K562 (cell line): ENCODE results near the gene GHITM. TPM values are rescaled to one million over a fixed set of nuclear protein-coding genes. Genes with fewer than 3 reads are reported as not detected.

ENCODE experiments used
- BACH1 ChIP-seq: fragments of 200-800 bp; sonication (Bioruptor generic); IDR thresholded peaks from 2 replicates; pipeline ENCODE4 v1.6.1; 2016; ENCODE audit warnings: missing genetic modification characterization, missing compliant biosample characterization
- HDGF ChIP-seq: fragments of 450-650 bp; IDR thresholded peaks from 2 replicates; pipeline ENCODE4 v1.6.1; 2016
- KHSRP ChIP-seq: fragments of 450-650 bp; IDR thresholded peaks from 2 replicates; pipeline ENCODE4 v1.6.1; 2017
- LARP7 ChIP-seq: fragments of 450-650 bp; IDR thresholded peaks from 2 replicates; pipeline ENCODE4 v1.6.1; 2016
- NCOA6 ChIP-seq: fragments of 450-650 bp; IDR thresholded peaks from 2 replicates; pipeline ENCODE4 v1.6.1; 2017; ENCODE audit warnings: mild to moderate bottlenecking
- NEUROD1 ChIP-seq: fragments of 150-350 bp; IDR thresholded peaks from 2 replicates; pipeline ENCODE4 v1.6.1; 2014; ENCODE audit warnings: borderline replicate concordance, low read length, low read depth; ENCODE audit not compliant: partially characterized antibody
- PHTF2 ChIP-seq: fragments of 250-450 bp; sonication (Bioruptor Pico); IDR thresholded peaks from 2 replicates; pipeline ENCODE4 v1.5.0; 2021; ENCODE audit warnings: mild to moderate bottlenecking
- RAD21 ChIP-seq, 2 experiments: fragments of 250-450 bp in 1 of 2; fragments of 450-650 bp in 1 of 2; sonication (Bioruptor Pico) in 1 of 2; formaldehyde crosslinking in 1 of 2; IDR thresholded peaks in 1 of 2; conservative IDR thresholded peaks in 1 of 2; 2 replicates each; pipeline versions ENCODE4 v1.4.0 to v1.8.0; 2020 to 2022; ENCODE audit warnings: mild to moderate bottlenecking in 2 of 2, moderate library complexity in 1 of 2
- TRIM24 ChIP-seq, 2 experiments: fragments of 450-650 bp; IDR thresholded peaks; 2 replicates each; pipeline ENCODE4 v1.6.1; 2016
- ZFP36 ChIP-seq: fragments of 150-350 bp; IDR thresholded peaks from 2 replicates; pipeline ENCODE4 v1.6.1; 2018; ENCODE audit warnings: low read length, low read depth; ENCODE audit not compliant: partially characterized antibody
- ZNF23 ChIP-seq: fragments of 250-450 bp; sonication (Bioruptor Pico); IDR thresholded peaks from 2 replicates; pipeline ENCODE4 v1.4.0; 2020; ENCODE audit warnings: mild to moderate bottlenecking
- polyA plus RNA-seq, 8 experiments: library from polyadenylated mRNA; depleted of rRNA in 4 of 8; stranded (reverse) in 5 of 8; unstranded in 3 of 8; fragments of >200 nt; fragmentation: Nextera tagmentation in 2 of 8; fragmentation: Illumina TruSeq in 1 of 8; extraction: Ambion mirVana in 2 of 8; extraction: Trizol in 1 of 8; gene quantifications; 2 replicates each; pipeline versions ENCODE4 v1.2.1 to v1.2.3, GENCODE V29; 2011 to 2014; ENCODE audit warnings: inconsistent platforms in 1 of 8, missing spikeins in 1 of 8
- total RNA-seq, 7 experiments: library from RNA; depleted of rRNA in 6 of 7; stranded (reverse); fragments of >200 nt in 6 of 7; fragmentation: Illumina TruSeq in 2 of 7; extraction: Trizol in 2 of 7; gene quantifications; 2 replicates each; pipeline versions ENCODE4 v1.2.1 to v1.2.3, GENCODE V29; 2011 to 2021; ENCODE audit warnings: low replicate concordance in 1 of 7
- TF ChIP-seq, protein P1 (sequence below): fragments of 450-650 bp; formaldehyde crosslinking; IDR thresholded peaks from 2 replicates; pipeline ENCODE4 v1.4.0; 2020; ENCODE audit warnings: mild to moderate bottlenecking, moderate library complexity
- TF ChIP-seq, protein P2 (sequence below), 2 experiments: fragments of 450-650 bp; IDR thresholded peaks; 2 replicates each; pipeline ENCODE4 v1.6.1; 2018; ENCODE audit warnings: mild to moderate bottlenecking in 2 of 2, low read depth in 1 of 2; ENCODE audit not compliant: partially characterized antibody in 2 of 2
- TF ChIP-seq, protein P3 (sequence below), 3 experiments: IDR thresholded peaks in 2 of 3; conservative IDR thresholded peaks in 1 of 3; 2 replicates each; pipeline ENCODE4 v1.5.1; 2011 to 2012; ENCODE audit warnings: low read length in 3 of 3, mild to moderate bottlenecking in 3 of 3, control low read depth in 2 of 3, improper control_type of control experiment in 1 of 3, inconsistent platforms in 1 of 3, low read depth in 1 of 3, mixed read lengths in 1 of 3, moderate library complexity in 1 of 3; ENCODE audit not compliant: insufficient read depth in 2 of 3
- TF ChIP-seq, protein P4 (sequence below): sonication (generic); formaldehyde crosslinking; IDR thresholded peaks from 2 replicates; pipeline ENCODE4 v1.8.0; 2022; ENCODE audit warnings: missing genetic modification reagents, mild to moderate bottlenecking, moderate library complexity, borderline replicate concordance

The GHITM gene
- total and polyA plus RNA-seq, 9 of the 15 experiments (the other 6 are each of a cell fraction or from before 2014, with no cell fraction given), result 322 to 1,258 (median 386) TPM

- TF ChIP-seq, protein P1, sequence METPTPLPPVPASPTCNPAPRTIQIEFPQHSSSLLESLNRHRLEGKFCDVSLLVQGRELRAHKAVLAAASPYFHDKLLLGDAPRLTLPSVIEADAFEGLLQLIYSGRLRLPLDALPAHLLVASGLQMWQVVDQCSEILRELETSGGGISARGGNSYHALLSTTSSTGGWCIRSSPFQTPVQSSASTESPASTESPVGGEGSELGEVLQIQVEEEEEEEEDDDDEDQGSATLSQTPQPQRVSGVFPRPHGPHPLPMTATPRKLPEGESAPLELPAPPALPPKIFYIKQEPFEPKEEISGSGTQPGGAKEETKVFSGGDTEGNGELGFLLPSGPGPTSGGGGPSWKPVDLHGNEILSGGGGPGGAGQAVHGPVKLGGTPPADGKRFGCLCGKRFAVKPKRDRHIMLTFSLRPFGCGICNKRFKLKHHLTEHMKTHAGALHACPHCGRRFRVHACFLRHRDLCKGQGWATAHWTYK (CRISPR knock-in tag), result peak; percentile 86; the same call in 1 of the 2 replicates
- TF ChIP-seq, protein P2, sequence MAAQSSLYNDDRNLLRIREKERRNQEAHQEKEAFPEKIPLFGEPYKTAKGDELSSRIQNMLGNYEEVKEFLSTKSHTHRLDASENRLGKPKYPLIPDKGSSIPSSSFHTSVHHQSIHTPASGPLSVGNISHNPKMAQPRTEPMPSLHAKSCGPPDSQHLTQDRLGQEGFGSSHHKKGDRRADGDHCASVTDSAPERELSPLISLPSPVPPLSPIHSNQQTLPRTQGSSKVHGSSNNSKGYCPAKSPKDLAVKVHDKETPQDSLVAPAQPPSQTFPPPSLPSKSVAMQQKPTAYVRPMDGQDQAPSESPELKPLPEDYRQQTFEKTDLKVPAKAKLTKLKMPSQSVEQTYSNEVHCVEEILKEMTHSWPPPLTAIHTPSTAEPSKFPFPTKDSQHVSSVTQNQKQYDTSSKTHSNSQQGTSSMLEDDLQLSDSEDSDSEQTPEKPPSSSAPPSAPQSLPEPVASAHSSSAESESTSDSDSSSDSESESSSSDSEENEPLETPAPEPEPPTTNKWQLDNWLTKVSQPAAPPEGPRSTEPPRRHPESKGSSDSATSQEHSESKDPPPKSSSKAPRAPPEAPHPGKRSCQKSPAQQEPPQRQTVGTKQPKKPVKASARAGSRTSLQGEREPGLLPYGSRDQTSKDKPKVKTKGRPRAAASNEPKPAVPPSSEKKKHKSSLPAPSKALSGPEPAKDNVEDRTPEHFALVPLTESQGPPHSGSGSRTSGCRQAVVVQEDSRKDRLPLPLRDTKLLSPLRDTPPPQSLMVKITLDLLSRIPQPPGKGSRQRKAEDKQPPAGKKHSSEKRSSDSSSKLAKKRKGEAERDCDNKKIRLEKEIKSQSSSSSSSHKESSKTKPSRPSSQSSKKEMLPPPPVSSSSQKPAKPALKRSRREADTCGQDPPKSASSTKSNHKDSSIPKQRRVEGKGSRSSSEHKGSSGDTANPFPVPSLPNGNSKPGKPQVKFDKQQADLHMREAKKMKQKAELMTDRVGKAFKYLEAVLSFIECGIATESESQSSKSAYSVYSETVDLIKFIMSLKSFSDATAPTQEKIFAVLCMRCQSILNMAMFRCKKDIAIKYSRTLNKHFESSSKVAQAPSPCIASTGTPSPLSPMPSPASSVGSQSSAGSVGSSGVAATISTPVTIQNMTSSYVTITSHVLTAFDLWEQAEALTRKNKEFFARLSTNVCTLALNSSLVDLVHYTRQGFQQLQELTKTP (IDR thresholded peaks at IDR 0.05; ENCODE audit: low read depth in 1 of 2, partially characterized antibody in 2 of 2), result no peak
- peak; percentile 77 for TF ChIP-seq NEUROD1
- TF ChIP-seq TRIM24 (IDR thresholded peaks at IDR 0.05), result peak in 1 of 2 experiments; percentile 74; a peak in 2 of 4 replicates
- TF ChIP-seq, protein P3, sequence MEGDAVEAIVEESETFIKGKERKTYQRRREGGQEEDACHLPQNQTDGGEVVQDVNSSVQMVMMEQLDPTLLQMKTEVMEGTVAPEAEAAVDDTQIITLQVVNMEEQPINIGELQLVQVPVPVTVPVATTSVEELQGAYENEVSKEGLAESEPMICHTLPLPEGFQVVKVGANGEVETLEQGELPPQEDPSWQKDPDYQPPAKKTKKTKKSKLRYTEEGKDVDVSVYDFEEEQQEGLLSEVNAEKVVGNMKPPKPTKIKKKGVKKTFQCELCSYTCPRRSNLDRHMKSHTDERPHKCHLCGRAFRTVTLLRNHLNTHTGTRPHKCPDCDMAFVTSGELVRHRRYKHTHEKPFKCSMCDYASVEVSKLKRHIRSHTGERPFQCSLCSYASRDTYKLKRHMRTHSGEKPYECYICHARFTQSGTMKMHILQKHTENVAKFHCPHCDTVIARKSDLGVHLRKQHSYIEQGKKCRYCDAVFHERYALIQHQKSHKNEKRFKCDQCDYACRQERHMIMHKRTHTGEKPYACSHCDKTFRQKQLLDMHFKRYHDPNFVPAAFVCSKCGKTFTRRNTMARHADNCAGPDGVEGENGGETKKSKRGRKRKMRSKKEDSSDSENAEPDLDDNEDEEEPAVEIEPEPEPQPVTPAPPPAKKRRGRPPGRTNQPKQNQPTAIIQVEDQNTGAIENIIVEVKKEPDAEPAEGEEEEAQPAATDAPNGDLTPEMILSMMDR (IDR thresholded peaks at IDR 0.05 in 2 of 3, conservative IDR thresholded peaks at IDR 0.05 in 1 of 3; ENCODE audit: insufficient read depth in 2 of 3, low read depth in 1 of 3, low read length in 3 of 3), result peak; percentile 33 to 44 (median 38); a peak in 5 of 6 replicates
- peak; percentile 93 for TF ChIP-seq KHSRP
- no peak for TF ChIP-seq RAD21 (CRISPR knock-in tag; conservative IDR thresholded peaks at IDR 0.05 in 1 of 2, IDR thresholded peaks at IDR 0.05 in 1 of 2)
- no peak for TF ChIP-seq PHTF2 (CRISPR knock-in tag)
- no peak for TF ChIP-seq NCOA6
- TF ChIP-seq ZFP36, result no peak
- no peak for TF ChIP-seq ZNF23 (CRISPR knock-in tag)
- TF ChIP-seq, protein P4, sequence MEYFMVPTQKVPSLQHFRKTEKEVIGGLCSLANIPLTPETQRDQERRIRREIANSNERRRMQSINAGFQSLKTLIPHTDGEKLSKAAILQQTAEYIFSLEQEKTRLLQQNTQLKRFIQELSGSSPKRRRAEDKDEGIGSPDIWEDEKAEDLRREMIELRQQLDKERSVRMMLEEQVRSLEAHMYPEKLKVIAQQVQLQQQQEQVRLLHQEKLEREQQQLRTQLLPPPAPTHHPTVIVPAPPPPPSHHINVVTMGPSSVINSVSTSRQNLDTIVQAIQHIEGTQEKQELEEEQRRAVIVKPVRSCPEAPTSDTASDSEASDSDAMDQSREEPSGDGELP (CRISPR knock-in tag), result peak; percentile 89
- no peak for TF ChIP-seq LARP7
- TF ChIP-seq BACH1 (tag), result peak; percentile 98
- TF ChIP-seq HDGF, result no peak
Measured at GRCh38 chr10:84139126-84140035, at the start of gene GHITM (continued).
